Measurements from ENCODE around the gene OSBP2. TPM values are rescaled to one million over a fixed set of nuclear protein-coding genes. Genes with fewer than 3 reads are reported as not detected.

Gene OSBP2
- polyA plus RNA-seq, 2 of the 4 experiments (the other 2 are of a cell fraction): 2.7 to 6.0 TPM

- no peak for TF ChIP-seq MAZ (IDR thresholded peaks at IDR 0.05; ENCODE audit: borderline replicate concordance, low read depth, low read length)
- TF ChIP-seq POLR2AphosphoS2 (conservative IDR thresholded peaks at IDR 0.05; ENCODE audit: low read length): no peak
- TF ChIP-seq SMC3 (IDR thresholded peaks at IDR 0.05): no peak
- no peak for TF ChIP-seq KDM5A (IDR thresholded peaks at IDR 0.05)
- no peak for TF ChIP-seq HDAC2 (IDR thresholded peaks at IDR 0.05)
- no peak for TF ChIP-seq FOSB (CRISPR knock-in tag; IDR thresholded peaks at IDR 0.05)
- no peak for TF ChIP-seq ZSCAN20 (CRISPR knock-in tag; IDR thresholded peaks at IDR 0.05)
- TF ChIP-seq CBX2 (IDR thresholded peaks at IDR 0.05; ENCODE audit: borderline replicate concordance, low read depth): no peak
- no peak for TF ChIP-seq CTCF (IDR thresholded peaks at IDR 0.05)
- TF ChIP-seq ZFP36 (IDR thresholded peaks at IDR 0.05; ENCODE audit: borderline replicate concordance, partially characterized antibody): no peak
- no peak for TF ChIP-seq TP53 (CRISPR knock-in tag; IDR thresholded peaks at IDR 0.05)
- WGBS (ENCODE audit: missing lambda C conversion rate): 80% methylated on average over 4 of the region's 6 CpGs
- Histone ChIP-seq H3K27ac (0 out of 6 replicates have a peak overlapping the region, but pooled peaks of 1 of the 2 experiments have one; percentile 25), H3K4me1 (peaks cover 11% of the 10 kb centered on the region), H3K4me2 (no peak overlapping the region), H3K4me3 (no peak overlapping the region), H3K9me3 (no peaks in the 10 kb centered on the region)
- DNase-seq (ENCODE audit: low read depth in 1 of 2, low spot score in 1 of 2) (no peak), ATAC-seq (no peak), FAIRE-seq (no peak)
- POLR2A ChIA-PET: no interaction called here
- CTCF ChIA-PET: interaction anchor here (1.2 to 9.1 kb wide), 3 partner anchors 12 to 152 kb away, joined by 6 to 138 read pairs (median 7); no protein-coding TSS in a partner anchor
These were observed 73.0 kb downstream of the OSBP2 start for GRCh38 chr22:30767661-30768060.

- FAIRE-seq (no peak), DNase-seq (ENCODE audit: low read depth in 1 of 2, low spot score in 1 of 2) (no peak), ATAC-seq (no peak)
- no peak for TF ChIP-seq NR3C1 (IDR thresholded peaks at IDR 0.05)
- H3K27ac ChIP-seq: no peak overlapping the region
- ChIA-PET CTCF (no interaction called here), POLR2A (no interaction called here)
- no peaks in the 10 kb centered on the region for H3K9me3 ChIP-seq
- no peak overlapping the region for H3K4me3 ChIP-seq
- no peaks in the 10 kb centered on the region for H3K4me1 ChIP-seq
- WGBS (ENCODE audit: missing lambda C conversion rate): 83% methylated on average over 6 of the region's 9 CpGs
- H3K4me2 ChIP-seq: no peak overlapping the region
These were observed 76.0 kb downstream of the OSBP2 start for GRCh38 chr22:30770716-30771115.

GRCh38 chr22:30773919-30774318 lies 79.2 kb downstream of the OSBP2 start:
- H3K4me2 ChIP-seq: no peak overlapping the region
- no peak overlapping the region for H3K4me3 ChIP-seq
- CTCF ChIA-PET: interaction anchor here (0.6 to 1.2 kb wide), 2 partner anchors 11 to 259 kb away, joined by 4 to 5 read pairs; no protein-coding TSS in a partner anchor
- no peaks in the 10 kb centered on the region for H3K9me3 ChIP-seq
- no peak overlapping the region for H3K27ac ChIP-seq
- TF ChIP-seq CBX8 (IDR thresholded peaks at IDR 0.05) (no peak), HOXB13 (CRISPR knock-in tag; IDR thresholded peaks at IDR 0.05; ENCODE audit: low read depth) (no peak), HEYL (CRISPR knock-in tag; IDR thresholded peaks at IDR 0.05) (no peak), MAX (IDR thresholded peaks at IDR 0.05) (no peak), ELK1 (IDR thresholded peaks at IDR 0.05; ENCODE audit: low read depth, low read length) (no peak), HES2 (IDR thresholded peaks at IDR 0.05) (no peak)
- DNase-seq (ENCODE audit: low read depth in 1 of 2, low spot score in 1 of 2): no peak
- 79% methylated on average over 5 of the region's 5 CpGs for WGBS (ENCODE audit: missing lambda C conversion rate)
- no peak for ATAC-seq
- FAIRE-seq: no peak
- H3K4me1 ChIP-seq: no peaks in the 10 kb centered on the region
- POLR2A ChIA-PET: no interaction called here

GRCh38 chr22:30774566-30774965 lies 79.9 kb downstream of the OSBP2 start:
- POLR2A ChIA-PET: no interaction called here
- 83% methylated on average over 4 of the region's 4 CpGs for WGBS (ENCODE audit: missing lambda C conversion rate)
- no peak overlapping the region for H3K4me3 ChIP-seq
- H3K9me3 ChIP-seq: no peaks in the 10 kb centered on the region
- TF ChIP-seq HEYL (CRISPR knock-in tag; IDR thresholded peaks at IDR 0.05): no peak
- TF ChIP-seq RAD21 (conservative IDR thresholded peaks at IDR 0.05 in 1 of 2, IDR thresholded peaks at IDR 0.05 in 1 of 2): no peak
- no peak for TF ChIP-seq POLR2A (IDR thresholded peaks at IDR 0.05; ENCODE audit: low read length)
- TF ChIP-seq HMGXB4 (CRISPR knock-in tag; IDR thresholded peaks at IDR 0.05; ENCODE audit: borderline replicate concordance): no peak
- TF ChIP-seq RCOR1 (IDR thresholded peaks at IDR 0.05; ENCODE audit: low read depth, low read length): no peak
- TF ChIP-seq CEBPB (IDR thresholded peaks at IDR 0.05): no peak
- no peak for TF ChIP-seq CBX2 (IDR thresholded peaks at IDR 0.05; ENCODE audit: borderline replicate concordance, low read depth)
- TF ChIP-seq NPAS2 (CRISPR knock-in tag; IDR thresholded peaks at IDR 0.05; ENCODE audit: borderline replicate concordance): no peak
- CTCF ChIA-PET: interaction anchor here (1.3 kb wide), 1 partner anchor 12 kb away, joined by 3 read pairs; no protein-coding TSS in a partner anchor
- H3K27ac ChIP-seq: no peak overlapping the region
- ATAC-seq (no peak), FAIRE-seq (no peak), DNase-seq (ENCODE audit: low read depth in 1 of 2, low spot score in 1 of 2) (no peak)
- no peak overlapping the region for H3K4me2 ChIP-seq
- H3K4me1 ChIP-seq: no peaks in the 10 kb centered on the region

Data from A549 (cell line).